Spleen (tissue), 13 donors: ENCODE measurements around the gene PLEKHM3. TPM values are rescaled to one million over a fixed set of nuclear protein-coding genes. Genes with fewer than 3 reads are reported as not detected.

Experiments used
- DNase-seq: peaks from one replicate; pipeline ENCODE4 v3.0.0-alpha.2; 2020
- H3K27ac ChIP-seq, 8 donors: fragments of 200-600 bp; sonication (generic) in 7 of 8; 1 replicate in 4 of 8; 2 replicates in 4 of 8; pipeline versions ENCODE4 v1.5.0 to v1.8.0; 2016 to 2021; ENCODE audit warnings: inconsistent platforms in 4 of 8, mild to moderate bottlenecking in 4 of 8, moderate library complexity in 1 of 8
- H3K27me3 ChIP-seq, 7 donors: fragments of 200-600 bp; sonication (generic) in 6 of 7; replicated peaks in 1 of 7; 1 replicate in 4 of 7; 2 replicates in 3 of 7; pipeline versions ENCODE4 v1.5.0 to v1.8.0; 2016 to 2021; ENCODE audit warnings: inconsistent platforms in 3 of 7, mild to moderate bottlenecking in 1 of 7
- H3K36me3 ChIP-seq, 6 donors: fragments of 200-600 bp; sonication (generic) in 5 of 6; 1 replicate in 4 of 6; 2 replicates in 2 of 6; pipeline versions ENCODE4 v1.5.0 to v1.8.0; 2016 to 2021; ENCODE audit warnings: inconsistent platforms in 2 of 6
- H3K4me1 ChIP-seq, 6 donors: fragments of 200-600 bp; sonication (generic) in 5 of 6; 1 replicate in 3 of 6; 2 replicates in 3 of 6; pipeline versions ENCODE4 v1.5.0 to v1.8.0; 2016 to 2021; ENCODE audit warnings: inconsistent platforms in 3 of 6
- H3K4me3 ChIP-seq, 8 donors: fragments of 200-600 bp; sonication (generic) in 7 of 8; 1 replicate in 4 of 8; 2 replicates in 4 of 8; pipeline versions ENCODE4 v1.5.0 to v1.8.0; 2016 to 2021; ENCODE audit warnings: inconsistent platforms in 4 of 8, mild to moderate bottlenecking in 4 of 8, moderate library complexity in 2 of 8
- H3K9me3 ChIP-seq, 8 donors: fragments of 200-600 bp; sonication (generic) in 7 of 8; 1 replicate in 4 of 8; 2 replicates in 4 of 8; pipeline versions ENCODE4 v1.5.0 to v1.8.0; 2016 to 2021; ENCODE audit warnings: inconsistent platforms in 4 of 8
- POLR2A ChIP-seq, 3 donors: fragments of 450-650 bp; IDR thresholded peaks; one replicate each; pipeline ENCODE4 v1.5.1; 2017; ENCODE audit warnings: antibody characterized with exemption in 3 of 3, mild to moderate bottlenecking in 1 of 3
- POLR2AphosphoS5 ChIP-seq, 3 donors: sonication (generic); formaldehyde crosslinking; IDR thresholded peaks; one replicate each; pipeline ENCODE4 v1.5.1; 2017; ENCODE audit warnings: antibody characterized with exemption in 3 of 3
- WGBS, 5 donors: extraction: QIAGEN DNeasy Blood & Tissue Kit in 3 of 5; methylation state at CpG; one replicate each; pipeline versions ENCODE4 v1.1.5 to v1.1.7; 2013 to 2018; 5-methylcytosine and 5-hydroxymethylcytosine counted together
- intact Hi-C: fragments of 100-400 bp; cut with DNase I; formaldehyde crosslinking; loops from one replicate; pipeline ENCODE4 v1.15.0; 2023; ENCODE audit warnings: low total_unique reads
- long read RNA-seq, 2 donors: transcript quantifications; one replicate each; lab custom pipeline, GENCODE V29; 2026
- polyA plus RNA-seq, 3 donors: library from polyadenylated mRNA; stranded (reverse); fragments of 200-250 nt; gene quantifications; one replicate each; pipeline ENCODE4 v1.2.1, GENCODE V29; 2013
- total RNA-seq, 7 donors: library from RNA; depleted of rRNA in 3 of 7; stranded (reverse); fragments of >200 nt in 3 of 7; fragmentation: NEBNext Ultra II Directional in 4 of 7; extraction: Animal tissue kit (Norgen Biotek cat#: 25700) in 4 of 7; gene quantifications; one replicate each; pipeline versions ENCODE4 v1.1.0 to v1.2.1, GENCODE V29; 2016 to 2021
- TF ChIP-seq, protein P1 (sequence below), 11 experiments: fragments of 200-600 bp in 7 of 11; fragments of 450-650 bp in 4 of 11; sonication (generic) in 4 of 11; IDR thresholded peaks in 8 of 11; conservative IDR thresholded peaks in 3 of 11; 1 replicate in 7 of 11; 2 replicates in 4 of 11; pipeline versions ENCODE4 v1.4.0 to v1.8.0; 2016 to 2021; ENCODE audit warnings: antibody characterized with exemption in 11 of 11, inconsistent platforms in 4 of 11, mild to moderate bottlenecking in 1 of 11
- donor health status: healthy with polysubstance abuse.
- donor health status: DM: no; HTN: no; CAD: no; lungs with moderate emphysema.
- donor health status: DM: no; HTN: no; CAD: no.
- donor health status: Bipolar disorder and iron deficiency.
- donor health status: healthy.
- donor health status: DM: no; HTN: no; CAD: no.
- donor health status: DM: yes; HTN: yes; CAD: no.

PLEKHM3 gene, protein sequence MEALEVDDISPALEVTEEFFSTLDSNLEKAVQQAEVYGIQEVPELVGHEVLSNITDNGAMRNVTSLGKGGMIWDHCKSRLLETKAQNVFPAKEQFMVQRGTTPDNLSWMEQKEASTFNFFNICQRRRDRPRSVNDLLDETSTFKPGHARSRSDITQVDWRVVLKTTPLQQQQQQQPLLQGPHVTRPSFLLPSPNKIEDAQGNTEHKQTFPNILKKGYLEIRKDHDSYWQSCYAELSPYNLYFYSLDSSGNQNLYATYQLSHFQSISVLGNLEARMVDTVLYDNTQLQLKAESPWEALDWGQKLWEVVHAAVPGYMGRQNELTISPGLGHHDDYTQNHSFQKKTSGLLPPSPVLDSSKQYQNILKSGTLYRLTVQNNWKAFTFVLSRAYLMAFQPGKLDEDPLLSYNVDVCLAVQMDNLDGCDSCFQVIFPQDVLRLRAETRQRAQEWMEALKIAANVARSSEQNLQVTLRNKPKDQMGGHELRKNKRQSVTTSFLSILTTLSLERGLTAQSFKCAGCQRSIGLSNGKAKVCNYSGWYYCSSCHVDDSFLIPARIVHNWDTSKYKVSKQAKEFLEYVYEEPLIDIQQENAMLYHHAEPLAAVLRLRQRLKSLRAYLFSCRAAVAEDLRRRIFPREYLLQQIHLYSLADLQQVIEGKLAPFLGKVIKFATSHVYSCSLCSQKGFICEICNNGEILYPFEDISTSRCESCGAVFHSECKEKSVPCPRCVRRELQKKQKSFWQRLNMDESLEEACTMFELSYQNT
- 10 to 100 TPM; 14.8 to 24.3 (median 18.9) TPM for total RNA-seq
- polyA plus RNA-seq: 1 to 10 TPM; 2.4 to 2.6 (median 2.4) TPM
- long read RNA-seq, donor 1: 0 reads
- long read RNA-seq, donor 2: 0 reads

DNA sequence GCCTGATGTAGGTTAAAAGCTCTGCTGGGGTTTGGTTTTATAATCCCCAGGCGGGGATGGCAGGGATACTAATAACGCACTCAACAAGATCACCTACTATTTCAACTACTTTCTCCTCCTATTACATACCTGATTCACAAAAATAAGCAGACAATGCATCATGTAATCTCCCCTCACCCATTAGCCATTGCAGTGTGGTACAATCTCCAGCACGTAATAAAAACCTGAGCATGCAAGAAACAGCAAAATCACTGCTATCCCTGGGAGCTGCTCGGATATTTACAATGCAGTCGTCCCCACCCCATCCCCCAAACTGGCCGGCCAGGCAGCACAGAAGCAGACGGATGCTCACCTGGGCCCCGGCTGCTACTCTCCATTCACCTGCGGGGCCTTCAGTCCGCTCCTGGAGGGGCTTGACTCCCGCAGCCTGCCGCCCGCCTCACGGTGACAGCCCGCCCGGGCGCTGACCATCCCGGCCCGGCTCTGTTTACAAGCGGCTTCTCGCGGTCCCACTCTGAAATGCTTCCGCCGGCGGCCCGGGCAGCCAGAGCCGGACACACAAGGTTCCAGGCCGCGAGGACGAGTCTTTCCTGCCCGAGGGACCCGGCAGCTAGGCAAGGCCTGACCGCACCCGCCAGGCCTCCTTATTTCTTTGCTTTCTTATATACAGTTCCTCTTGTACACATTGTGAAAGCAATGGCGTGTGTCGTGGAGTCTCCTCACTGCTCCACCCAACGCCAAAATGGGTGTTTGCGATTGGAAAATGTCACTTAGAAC lies at the start of gene PLEKHM3:
Gene PLEKHM3 (minus strand): TSS at position 491 of the 777 bp plus-strand sequence. CDS start 23,888 bp downstream, outside the sequence.
- peaks cover 0 to 7% (median 0%) of the 10 kb centered on the region in 6 donors for H3K36me3 ChIP-seq
- WGBS, 5 donors: 1 to 4% (median 2%) methylated on average over 27 to 38 of the region's 38 CpGs
- DNase-seq: peak; percentile 96
- no peaks in the 10 kb centered on the region for H3K27me3 ChIP-seq
- intact Hi-C loops: no loop called here
- peak within 1 kb of the TSS; percentile 71 to 93 (median 88) for H3K27ac ChIP-seq
- H3K4me3 ChIP-seq: peak within 1 kb of the TSS; percentile 68 to 88 (median 82)
- peaks cover 0 to 31% (median 23%) of the 10 kb centered on the region in 6 donors for H3K4me1 ChIP-seq
- no peaks in the 10 kb centered on the region for H3K9me3 ChIP-seq
- TF ChIP-seq POLR2A (IDR thresholded peaks at IDR 0.05) (peak in 1 of 3 donors; percentile 38), POLR2AphosphoS5 (IDR thresholded peaks at IDR 0.05) (peak; percentile 85 to 91 (median 86))
- TF ChIP-seq, protein P1, sequence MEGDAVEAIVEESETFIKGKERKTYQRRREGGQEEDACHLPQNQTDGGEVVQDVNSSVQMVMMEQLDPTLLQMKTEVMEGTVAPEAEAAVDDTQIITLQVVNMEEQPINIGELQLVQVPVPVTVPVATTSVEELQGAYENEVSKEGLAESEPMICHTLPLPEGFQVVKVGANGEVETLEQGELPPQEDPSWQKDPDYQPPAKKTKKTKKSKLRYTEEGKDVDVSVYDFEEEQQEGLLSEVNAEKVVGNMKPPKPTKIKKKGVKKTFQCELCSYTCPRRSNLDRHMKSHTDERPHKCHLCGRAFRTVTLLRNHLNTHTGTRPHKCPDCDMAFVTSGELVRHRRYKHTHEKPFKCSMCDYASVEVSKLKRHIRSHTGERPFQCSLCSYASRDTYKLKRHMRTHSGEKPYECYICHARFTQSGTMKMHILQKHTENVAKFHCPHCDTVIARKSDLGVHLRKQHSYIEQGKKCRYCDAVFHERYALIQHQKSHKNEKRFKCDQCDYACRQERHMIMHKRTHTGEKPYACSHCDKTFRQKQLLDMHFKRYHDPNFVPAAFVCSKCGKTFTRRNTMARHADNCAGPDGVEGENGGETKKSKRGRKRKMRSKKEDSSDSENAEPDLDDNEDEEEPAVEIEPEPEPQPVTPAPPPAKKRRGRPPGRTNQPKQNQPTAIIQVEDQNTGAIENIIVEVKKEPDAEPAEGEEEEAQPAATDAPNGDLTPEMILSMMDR (IDR thresholded peaks at IDR 0.05 in 8 of 11, conservative IDR thresholded peaks at IDR 0.05 in 3 of 11): peak in 1 of 11 experiments; percentile 8

DNA sequence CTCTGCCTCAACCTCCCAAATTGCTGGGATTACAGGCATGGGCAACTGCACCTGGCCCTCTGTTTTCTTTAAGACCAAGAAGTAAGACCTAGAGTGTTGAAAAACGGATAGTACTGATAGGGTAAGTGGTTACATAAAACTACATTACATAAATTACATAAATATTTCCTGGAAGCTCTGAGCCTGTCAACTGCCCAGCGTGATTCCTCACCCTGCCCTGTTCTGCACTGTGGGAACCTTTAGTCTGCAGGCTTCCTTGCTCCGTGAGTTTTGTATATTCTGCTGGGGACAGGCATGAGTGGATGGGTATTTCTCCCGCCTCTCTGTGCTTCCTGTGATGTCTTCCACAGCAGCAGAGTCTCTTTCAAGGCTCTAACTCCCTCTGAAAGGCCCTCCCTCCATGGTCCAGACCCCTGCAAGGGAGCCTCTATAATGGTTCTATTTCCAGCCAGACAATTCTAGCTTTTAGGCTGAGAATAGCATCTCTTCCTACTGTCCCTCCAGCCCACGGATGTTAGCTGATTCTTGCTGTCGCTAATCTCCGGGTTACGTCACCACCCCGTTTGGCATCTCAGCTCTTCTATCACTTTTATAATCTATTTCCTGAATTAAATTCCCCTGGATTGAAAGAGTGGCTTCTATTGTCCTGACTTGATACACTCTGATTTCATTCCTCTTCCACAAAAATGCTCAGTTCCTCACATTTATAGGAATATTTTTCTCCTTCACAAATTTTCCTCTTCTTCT lies 49.5 kb upstream of the PLEKHM3 start:
- TF ChIP-seq POLR2AphosphoS5 (IDR thresholded peaks at IDR 0.05) (no peak), POLR2A (IDR thresholded peaks at IDR 0.05) (no peak)
- TF ChIP-seq, protein P1 (IDR thresholded peaks at IDR 0.05 in 8 of 11, conservative IDR thresholded peaks at IDR 0.05 in 3 of 11): no peak
- Histone ChIP-seq H3K36me3 (no peaks in the 10 kb centered on the region), H3K4me1 (peaks cover 0 to 7% (median 0%) of the 10 kb centered on the region in 6 donors), H3K27ac (no peak overlapping the region), H3K9me3 (no peaks in the 10 kb centered on the region), H3K27me3 (peaks cover 0 to 13% (median 0%) of the 10 kb centered on the region in 7 donors), H3K4me3 (no peak overlapping the region)
- intact Hi-C loops: no loop called here
- DNase-seq: no peak
- WGBS, 5 donors: 21 to 62% (median 46%) methylated on average over 9 of the region's 9 CpGs

DNA sequence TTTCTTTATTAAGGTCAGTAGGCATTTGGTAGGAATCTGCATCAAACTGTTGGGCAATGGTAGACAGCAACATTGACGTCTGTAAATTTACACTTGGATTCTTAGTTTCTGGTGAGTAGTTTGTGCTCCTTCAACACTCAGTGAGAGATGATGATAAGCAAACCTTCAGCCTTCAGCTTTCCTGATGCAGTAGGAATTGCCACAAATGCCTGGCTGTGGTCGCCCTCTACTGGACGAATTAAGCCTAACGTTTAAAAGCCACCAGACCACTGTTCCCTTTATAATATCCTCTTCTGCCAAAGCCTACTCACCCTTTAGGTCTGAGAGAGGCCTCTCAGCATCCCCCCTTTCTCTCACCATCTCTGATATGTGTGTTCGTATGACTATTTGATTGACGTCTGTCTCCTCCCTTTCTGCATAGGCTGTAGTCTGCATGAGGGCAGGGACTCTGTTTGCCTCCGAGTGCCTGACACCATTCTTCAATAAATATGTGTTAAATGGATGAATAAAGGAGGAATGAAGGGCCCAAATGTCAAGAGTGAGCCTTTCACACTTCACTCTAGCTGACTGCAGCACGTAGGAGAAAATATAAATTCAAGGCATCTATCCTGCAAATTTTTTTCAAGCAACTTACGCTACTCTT lies 47.0 kb upstream of the PLEKHM3 start:
- intact Hi-C loops: no loop called here
- WGBS, 5 donors: 25 to 30% (median 27%) methylated on average over 9 of the region's 9 CpGs
- H3K4me1 ChIP-seq: peaks cover 0 to 7% (median 0%) of the 10 kb centered on the region in 6 donors

More for the DNA sequence above, 47.0 kb upstream of the PLEKHM3 start:
- Histone ChIP-seq H3K36me3 (no peaks in the 10 kb centered on the region), H3K9me3 (no peaks in the 10 kb centered on the region), H3K27me3 (peaks cover 0 to 13% (median 0%) of the 10 kb centered on the region in 7 donors), H3K27ac (no peak overlapping the region), H3K4me3 (no peak overlapping the region)
- peak; percentile 78 for DNase-seq
- no peak for TF ChIP-seq POLR2AphosphoS5 (IDR thresholded peaks at IDR 0.05)
- TF ChIP-seq, protein P1 (IDR thresholded peaks at IDR 0.05 in 8 of 11, conservative IDR thresholded peaks at IDR 0.05 in 3 of 11): peak; percentile 42 to 81 (median 71)
